Muscle of arm (tissue), 12 donors: ENCODE measurements around the gene MTMR11. TPM values are rescaled to one million over a fixed set of nuclear protein-coding genes. Genes with fewer than 3 reads are reported as not detected.

ENCODE experiments used
- DNase-seq: peaks from one replicate; pipeline ENCODE4 v3.0.0-alpha.2; 2013
- polyA plus RNA-seq, 12 donors: library from polyadenylated mRNA; unstranded; fragments of 120-200 nt; gene quantifications; one replicate each; pipeline ENCODE4 v1.2.1, GENCODE V29; 2013; ENCODE audit not compliant: insufficient read length in 12 of 12

Gene MTMR11
- polyA plus RNA-seq, 12 donors, result 14.3 to 42.8 (median 21.7) TPM; not detected in 1

- DNase-seq, result peak; percentile 59
Measured at GRCh38 chr1:149937759-149938158, 1.1 kb upstream of the MTMR11 start.

GRCh38 chr1:149936992-149937705 is 470 bp upstream of the MTMR11 start:
- peak; percentile 41 for DNase-seq

DNA sequence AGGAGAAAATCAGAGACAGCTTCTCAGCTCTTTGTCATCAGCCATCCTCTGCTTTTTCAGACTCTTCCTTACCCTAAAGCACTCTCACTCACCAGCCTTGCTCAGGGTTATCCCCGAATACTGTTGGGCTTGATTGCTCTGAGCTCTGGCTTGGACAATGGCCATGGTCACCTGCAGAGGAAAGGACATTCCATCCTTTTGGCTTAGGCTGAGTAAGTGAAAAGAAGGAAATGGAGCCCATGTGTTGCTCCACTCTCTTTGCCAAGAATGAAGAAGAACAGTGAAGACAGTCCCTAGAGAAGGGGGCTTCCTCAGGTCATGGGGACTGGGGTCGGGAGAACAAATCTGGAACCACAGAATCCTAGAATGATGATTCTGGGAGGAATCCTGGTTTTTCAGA is 2.3 kb downstream of the MTMR11 start:
- no peak for DNase-seq

DNA sequence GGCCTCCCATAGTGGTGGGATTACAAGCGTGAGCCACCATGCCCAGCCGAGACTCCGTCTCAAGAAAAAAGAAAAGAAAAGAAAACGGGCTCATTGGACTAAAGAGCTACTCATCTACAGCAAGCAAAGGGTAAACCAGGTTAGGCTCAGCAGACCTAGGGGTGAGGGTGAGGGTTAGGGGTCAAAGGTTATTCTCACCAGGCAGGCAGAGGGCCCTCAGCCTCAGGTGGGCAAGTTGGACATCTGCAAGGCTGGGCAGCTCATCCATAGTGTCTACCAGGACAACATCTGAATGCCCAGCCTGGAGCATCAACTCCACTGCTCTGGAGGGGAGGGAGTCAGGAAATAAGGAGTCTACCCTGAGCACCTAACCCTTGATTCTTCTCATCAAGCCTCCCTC is 3.5 kb downstream of the MTMR11 start:
- DNase-seq, result no peak

DNA sequence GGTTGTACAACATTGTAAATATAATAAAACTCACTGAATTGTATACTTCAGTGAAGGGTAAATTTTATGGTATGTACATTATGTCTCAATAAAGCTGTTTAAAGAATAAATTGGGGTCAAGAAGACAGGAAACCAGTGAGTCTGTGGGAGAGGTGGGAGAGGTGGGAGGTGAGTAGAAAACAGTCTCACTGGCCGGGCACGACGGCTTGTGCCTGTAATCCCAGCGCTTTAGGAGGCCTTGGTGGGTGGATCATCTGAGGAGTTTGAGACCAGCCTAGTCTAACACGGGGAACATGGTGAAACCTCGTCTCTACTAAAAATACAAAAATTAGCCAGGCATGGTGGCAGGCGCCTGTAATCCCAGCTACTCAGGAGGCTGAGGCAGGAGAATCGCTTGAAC is 4.2 kb downstream of the MTMR11 start:
- DNase-seq, result no peak

- no peak for DNase-seq
Measured at GRCh38 chr1:149931212-149931790, 5.4 kb downstream of the MTMR11 start.

DNA sequence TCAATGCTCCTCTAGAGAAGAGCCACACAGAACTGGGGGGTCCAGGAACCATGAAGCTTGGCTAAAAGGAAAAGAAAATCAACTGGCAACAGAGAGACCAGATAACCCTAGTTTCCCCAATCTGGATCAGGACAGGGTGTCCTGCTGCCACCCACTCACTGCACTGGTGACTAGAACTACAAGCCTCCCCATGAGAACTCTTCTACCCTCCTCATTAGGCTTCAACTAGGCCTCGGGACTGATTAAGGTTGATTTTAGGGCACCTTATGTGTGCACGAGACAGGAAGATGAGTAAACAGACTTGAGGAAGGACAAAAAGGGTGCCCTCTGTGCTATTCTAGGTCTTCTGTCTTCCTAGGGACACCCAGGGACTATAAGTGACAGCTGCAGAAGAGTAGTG is 6.8 kb downstream of the MTMR11 start:
- DNase-seq, result no peak

DNA sequence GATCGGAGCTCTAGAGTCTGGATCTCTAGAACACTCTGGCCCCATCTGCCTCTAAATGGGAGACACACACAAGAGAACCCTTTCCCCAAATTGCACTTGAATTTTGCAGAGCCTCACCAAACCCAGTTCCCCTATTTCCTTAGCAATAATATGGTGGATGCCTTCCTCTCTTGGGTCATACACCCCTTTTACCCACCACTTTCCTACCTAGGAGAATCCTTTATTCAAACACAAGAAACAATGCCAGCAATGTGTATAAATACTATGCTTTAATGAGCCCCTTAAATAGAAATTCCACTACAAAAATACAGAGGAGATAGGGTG is 8.3 kb downstream of the MTMR11 start:
- DNase-seq, result no peak

DNA sequence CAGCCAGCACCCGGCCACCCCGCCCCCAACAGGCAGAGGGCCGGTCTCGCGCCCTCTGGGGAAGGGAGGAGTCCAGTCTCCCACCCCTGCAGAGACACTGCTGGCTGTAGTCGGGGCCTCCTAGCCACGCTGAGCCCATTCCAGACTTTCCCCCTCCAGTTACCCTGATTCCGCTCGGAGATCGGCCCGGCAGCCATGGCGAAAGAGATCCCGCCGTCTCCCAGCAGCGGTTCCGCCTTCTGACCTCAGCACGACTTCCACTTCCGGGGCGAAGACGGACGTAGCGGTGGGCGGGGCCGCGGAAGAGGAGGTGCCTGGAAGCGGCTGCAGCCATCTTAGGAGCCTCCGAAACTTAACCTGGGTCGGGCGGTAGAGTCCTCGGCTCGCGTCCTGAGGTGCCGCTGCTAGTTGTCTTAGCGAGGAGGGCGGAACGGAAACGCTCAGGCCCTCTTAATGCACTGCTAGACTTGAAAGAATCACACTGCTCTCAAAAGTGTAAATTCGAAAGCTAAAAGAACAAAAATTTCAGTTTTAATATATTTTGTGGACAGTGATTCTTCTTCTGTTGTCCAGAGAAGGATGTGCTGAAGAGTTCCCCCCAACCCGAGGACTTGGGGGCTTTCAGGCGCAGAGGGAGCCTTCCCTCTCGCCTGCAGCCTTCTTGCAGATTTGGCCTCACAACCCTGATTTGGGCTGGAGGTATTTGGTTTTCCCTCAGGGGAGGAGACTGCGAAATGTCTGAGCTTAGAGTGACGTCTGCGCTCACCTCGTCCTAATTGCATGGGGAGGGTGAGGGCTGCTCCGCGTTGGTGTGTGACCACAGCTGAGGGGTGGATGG is 8.9 kb downstream of the MTMR11 start, which contains the start of gene SF3B4:
Gene SF3B4, minus strand, starts transcription at position 241 of the 838 bp plus-strand sequence. Its CDS starts 44 bp downstream, at position 197.
- peak; percentile 97 for DNase-seq

- no peak for DNase-seq
Measured at GRCh38 chr1:149927056-149927562, 9.6 kb downstream of the MTMR11 start.

GRCh38 chr1:149926296-149926695 is 10.4 kb downstream of the MTMR11 start:
- no peak for DNase-seq

GRCh38 chr1:149925751-149926150 is 10.9 kb downstream of the MTMR11 start:
- no peak for DNase-seq

DNA sequence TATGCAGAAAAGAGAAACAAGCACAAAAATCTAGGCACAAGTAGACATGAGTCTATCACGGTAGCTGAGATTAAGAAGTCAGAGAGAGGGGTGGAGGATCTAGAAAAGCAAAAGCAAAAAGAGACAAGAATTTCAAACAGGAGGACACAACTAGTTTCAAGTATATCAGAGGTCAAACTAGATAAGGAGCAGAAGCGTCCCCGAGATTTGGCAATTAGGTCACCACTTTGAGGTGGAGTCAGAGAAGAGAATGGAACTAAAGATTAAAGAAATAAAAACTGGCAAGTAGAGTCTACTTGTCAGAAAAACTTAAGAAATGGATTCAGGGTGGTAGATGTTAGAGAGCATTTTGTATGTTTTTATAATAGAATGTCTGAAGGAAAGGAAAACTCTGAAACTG is 11.3 kb downstream of the MTMR11 start:
- no peak for DNase-seq

GRCh38 chr1:149923626-149924025 is 13.1 kb downstream of the MTMR11 start:
- DNase-seq, result no peak

- peak; percentile 56 for DNase-seq
Measured at GRCh38 chr1:149917571-149918144, 19.0 kb downstream of the MTMR11 start, which contains the start of gene SV2A. Gene SV2A, minus strand, starts transcription at chr1:149917844. Its CDS starts 4,004 bp downstream, at chr1:149913840.

- no peak for DNase-seq
Measured at GRCh38 chr1:149916898-149917252, 19.8 kb downstream of the MTMR11 start.

DNA sequence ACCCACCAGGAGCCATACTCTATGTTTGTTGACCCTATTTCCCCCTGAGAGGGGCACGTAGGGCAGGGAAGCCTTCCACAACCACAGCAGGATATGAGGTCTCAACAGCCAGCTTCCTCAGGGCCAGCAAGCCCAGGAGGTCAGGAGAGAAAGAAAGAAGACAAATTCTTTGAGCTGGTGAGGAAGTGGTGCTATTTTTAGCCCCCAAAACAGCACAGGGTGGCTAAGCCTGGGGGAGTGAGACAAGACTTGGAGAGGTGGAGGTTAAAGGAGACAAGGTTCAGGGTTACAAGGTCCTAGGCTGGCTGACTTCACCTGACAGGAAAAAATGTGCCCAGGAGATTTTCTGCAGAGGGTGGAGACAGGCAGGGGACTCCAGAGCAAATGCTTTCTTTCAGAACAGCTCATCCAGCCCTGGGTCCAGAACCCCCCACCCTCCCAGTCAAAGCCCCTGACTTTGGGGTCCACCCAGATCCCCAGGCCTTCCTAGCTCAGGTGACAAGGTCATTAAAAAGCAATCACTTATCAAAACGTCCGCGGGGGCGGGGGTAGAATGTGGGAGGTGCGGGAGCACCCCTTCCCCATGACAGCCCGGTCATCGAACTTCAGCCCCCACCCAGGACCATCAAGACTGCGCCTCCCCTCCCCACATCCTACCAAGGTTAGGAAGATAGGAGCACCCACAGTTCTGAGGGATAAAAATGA is 20.3 kb downstream of the MTMR11 start:
- no peak for DNase-seq

GRCh38 chr1:149915429-149916192 is 21.1 kb downstream of the MTMR11 start:
- DNase-seq, result no peak

GRCh38 chr1:149914545-149914944 is 22.1 kb downstream of the MTMR11 start:
- DNase-seq, result no peak

DNA sequence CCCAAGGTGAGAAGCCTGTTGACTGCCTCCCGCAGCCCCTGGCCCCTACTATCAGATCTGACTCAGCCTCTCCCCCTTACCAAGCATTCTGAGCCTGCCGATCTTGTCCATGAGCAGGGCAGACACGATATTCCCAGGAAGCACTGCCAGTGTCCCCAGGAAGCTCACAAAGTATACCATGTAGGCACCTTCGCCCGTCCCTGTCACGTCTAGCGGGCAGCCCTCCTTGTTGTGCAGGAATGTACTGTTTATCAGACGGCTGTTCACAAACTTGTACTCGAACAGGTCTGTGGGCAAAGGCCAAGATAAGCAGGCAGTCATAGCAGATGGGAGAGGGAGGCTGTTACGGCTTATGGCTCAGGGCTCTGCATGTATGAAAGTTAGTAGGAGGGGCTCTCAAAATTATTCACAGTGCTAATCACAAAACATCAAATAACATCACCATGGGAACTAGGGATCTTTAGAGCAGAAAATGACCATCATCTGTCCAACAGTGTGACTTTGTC is 30.1 kb downstream of the MTMR11 start:
- DNase-seq, result no peak
